NCI-H1092 (cell line): ENCODE measurements around the gene GRID2IP.
A peak's percentile ranks its signal among the peaks of the same experiment; 100 is the strongest.
"Not testable (repeated sequence)": the region's sequence is repeated elsewhere in the genome, so short reads cannot be mapped to it uniquely, and the experiment has no call there.

Source experiments
- DNase-seq: peaks from one replicate; lab custom pipeline; 2025; lab: John Stamatoyannopoulos, UW

GRID2IP gene

GRCh38 chr7:6551016-6551511 is at the start of gene GRID2IP:
GRID2IP (minus strand) TSS chr7:6551461; CDS start chr7:6551436, 25 bp downstream.
- no peak for DNase-seq

DNA sequence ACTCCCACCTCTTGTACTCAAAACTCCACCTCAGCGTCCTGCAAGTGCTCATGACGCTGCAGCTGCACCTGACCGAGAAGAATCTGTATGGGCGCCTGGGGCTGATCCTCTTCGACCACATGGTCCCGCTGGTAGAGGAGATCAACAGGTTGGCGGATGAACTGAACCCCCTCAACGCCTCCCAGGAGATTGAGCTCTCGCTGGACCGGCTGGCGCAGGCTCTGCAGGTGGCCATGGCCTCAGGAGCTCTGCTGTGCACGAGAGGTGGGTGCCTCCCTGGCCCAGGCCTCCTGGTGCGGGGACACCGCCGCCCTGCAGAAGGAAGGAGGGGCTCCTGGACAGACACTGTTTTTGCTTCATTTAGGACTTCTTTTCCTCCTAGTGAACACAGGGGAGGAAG is 48.8 kb upstream of the GRID2IP start:
- no peak for DNase-seq

- DNase-seq: no peak
These were observed 39.4 kb upstream of the GRID2IP start for GRCh38 chr7:6590645-6591110.

GRCh38 chr7:6589829-6590644 is 38.8 kb upstream of the GRID2IP start, which contains the start of gene INTS15:
INTS15 (plus strand) TSS chr7:6590021; CDS start chr7:6590284, 263 bp downstream.
- DNase-seq: peak; percentile 80

GRCh38 chr7:6589151-6589828 is 38.0 kb upstream of the GRID2IP start:
- DNase-seq: no peak

DNA sequence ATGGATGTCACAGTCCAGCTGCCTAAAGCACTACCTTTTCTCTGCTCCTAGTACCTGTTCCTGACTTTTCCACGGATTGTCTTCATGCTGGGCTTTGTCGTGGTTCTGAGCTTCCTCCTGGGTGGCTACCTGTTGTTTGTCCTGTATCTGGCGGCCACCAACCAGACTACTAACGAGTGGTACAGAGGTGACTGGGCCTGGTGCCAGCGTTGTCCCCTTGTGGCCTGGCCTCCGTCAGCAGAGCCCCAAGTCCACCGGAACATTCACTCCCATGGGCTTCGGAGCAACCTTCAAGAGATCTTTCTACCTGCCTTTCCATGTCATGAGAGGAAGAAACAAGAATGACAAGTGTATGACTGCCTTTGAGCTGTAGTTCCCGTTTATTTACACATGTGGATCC is 37.3 kb upstream of the GRID2IP start:
- no peak for DNase-seq

GRCh38 chr7:6585746-6586432 is 34.6 kb upstream of the GRID2IP start:
- DNase-seq: not testable (repeated sequence)

DNA sequence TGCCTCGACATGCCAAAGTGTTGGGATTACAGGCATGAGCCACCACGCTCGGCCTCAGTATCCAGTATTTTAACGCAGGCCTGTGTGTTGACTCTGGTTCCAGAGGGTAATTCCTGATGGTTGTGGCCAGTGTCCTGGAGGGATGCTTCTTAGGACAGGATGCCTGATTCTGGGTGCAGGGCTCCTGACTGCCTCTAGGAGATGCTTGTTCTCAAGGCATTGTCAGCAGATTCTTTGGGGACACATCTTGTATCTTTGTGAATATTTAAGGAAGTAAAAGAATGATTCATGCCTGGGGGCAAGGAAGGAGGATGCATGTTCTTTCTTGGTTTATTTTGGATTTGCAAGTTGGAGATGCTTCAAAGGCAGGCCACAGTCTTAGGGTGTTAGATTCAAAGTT is 28.2 kb upstream of the GRID2IP start:
- no peak for DNase-seq

- DNase-seq: no peak
These were observed 27.1 kb upstream of the GRID2IP start for GRCh38 chr7:6578114-6579084.

DNA sequence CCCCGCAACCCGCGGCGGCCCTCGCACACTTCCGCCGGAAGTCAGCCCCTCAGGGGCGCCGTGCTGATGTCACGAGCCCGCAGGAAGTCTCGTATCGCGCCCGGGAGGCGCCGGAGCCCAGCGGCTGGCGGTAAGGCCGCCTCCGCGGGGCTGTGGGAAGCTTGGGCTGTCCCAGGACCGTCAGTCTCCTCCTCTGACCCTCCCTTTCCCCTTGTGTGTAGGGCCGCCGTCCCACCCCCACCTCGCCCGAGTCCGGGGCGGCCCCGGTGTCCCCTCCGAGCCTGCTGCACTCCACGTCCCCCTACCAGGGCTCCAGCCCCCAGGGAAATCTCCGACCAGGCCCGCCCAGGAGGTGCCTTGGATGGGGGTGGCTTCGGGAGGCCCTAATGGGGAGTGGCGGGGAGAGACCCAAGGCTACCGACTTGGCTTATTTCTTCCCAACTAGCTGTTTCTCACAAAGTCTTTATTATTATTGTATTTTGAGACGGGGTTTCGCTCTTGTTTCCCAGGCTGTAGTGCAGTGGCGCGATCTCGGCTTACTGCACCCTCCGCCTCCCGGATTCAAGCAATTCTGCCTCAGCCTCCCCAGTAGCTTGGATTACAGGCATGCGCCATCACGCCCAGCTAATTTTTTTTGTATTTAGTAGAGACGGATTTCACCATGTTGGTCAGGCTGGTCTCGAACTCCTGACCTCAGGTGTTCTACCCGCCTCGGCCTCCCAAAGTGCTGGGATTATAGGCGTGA is 26.3 kb upstream of the GRID2IP start, which contains the start of gene ZDHHC4:
Gene ZDHHC4, plus strand, starts transcription at position 86 of the 745 bp plus-strand sequence. CDS start 3,108 bp downstream, outside the sequence.
- DNase-seq: peak; percentile 94

DNA sequence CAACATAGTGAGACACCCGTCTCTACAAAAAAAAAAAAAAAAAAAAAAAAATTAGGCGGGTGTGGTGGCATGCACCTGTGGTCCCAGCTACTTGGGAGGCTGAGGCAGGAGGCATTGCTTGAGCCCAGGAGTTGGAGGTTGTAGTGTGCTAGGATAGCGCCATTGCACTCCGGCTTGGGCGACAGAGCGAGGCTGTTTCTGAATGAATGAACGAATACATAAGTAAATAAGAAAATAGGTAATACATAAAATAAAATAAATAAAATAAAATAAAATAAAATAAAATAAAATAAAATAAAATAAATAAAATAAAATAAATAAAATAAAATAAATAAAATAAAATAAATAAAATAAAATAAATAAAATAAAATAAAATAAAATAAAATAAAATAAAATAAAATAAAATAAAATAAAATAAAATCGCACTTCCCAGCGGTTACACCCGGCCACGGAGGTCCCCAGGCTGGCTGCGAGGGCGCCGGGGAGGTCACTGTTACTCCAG is 25.7 kb upstream of the GRID2IP start:
- not testable (repeated sequence) for DNase-seq

- no peak for DNase-seq
These were observed 25.0 kb upstream of the GRID2IP start for GRCh38 chr7:6576024-6576866.

GRCh38 chr7:6575281-6576023 is 24.2 kb upstream of the GRID2IP start:
- DNase-seq: no peak

DNA sequence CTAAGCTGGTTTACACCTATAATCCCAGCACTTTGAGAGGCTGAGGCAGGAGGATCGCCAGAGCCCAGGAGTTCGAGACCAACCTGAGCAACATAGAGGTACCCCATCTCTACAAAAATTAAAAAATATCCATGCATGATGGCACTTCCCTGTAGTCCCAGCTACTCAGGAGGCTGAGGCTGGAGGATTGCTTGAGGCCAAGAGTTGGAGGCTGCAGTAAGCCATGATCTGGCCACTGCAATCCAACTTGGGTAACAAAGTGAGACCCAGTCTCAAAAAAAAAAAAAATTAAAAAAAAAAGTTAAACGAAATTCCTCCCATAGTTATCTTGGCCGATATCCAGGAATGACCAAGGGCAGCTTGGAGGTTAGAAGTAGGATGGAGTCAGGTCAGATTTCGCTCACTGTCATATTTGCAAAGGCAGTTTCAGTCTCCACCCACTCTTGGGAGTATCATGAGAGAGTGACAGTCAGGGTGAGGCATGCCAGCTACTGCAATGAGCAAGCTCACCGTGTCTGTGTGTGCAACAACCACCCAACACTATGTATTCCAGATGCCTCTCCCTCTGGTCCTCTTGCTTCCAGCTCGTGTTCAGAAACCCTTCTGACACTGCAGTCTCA is 20.0 kb upstream of the GRID2IP start:
- DNase-seq: no peak

GRCh38 chr7:6567886-6568285 is 16.6 kb upstream of the GRID2IP start:
- no peak for DNase-seq

GRCh38 chr7:6565655-6566054 is 14.4 kb upstream of the GRID2IP start:
- no peak for DNase-seq

- DNase-seq: no peak
These were observed 12.9 kb upstream of the GRID2IP start for GRCh38 chr7:6563936-6564770.
